Epithelial cell of proximal tubule (primary cell): ENCODE measurements around the gene CRELD1. TPM values are rescaled to one million over a fixed set of nuclear protein-coding genes. Genes with fewer than 3 reads are reported as not detected.
"Not testable (repeated sequence)": the region's sequence is repeated elsewhere in the genome, so short reads cannot be mapped to it uniquely, and the experiment has no call there.

Experiments
- DNase-seq: peaks from one replicate; pipeline ENCODE4 v3.0.0-alpha.2; 2011; ENCODE audit warnings: low read depth
- H3K4me3 ChIP-seq: 2 replicates; pipeline ENCODE4 v1.5.1; 2011; ENCODE audit warnings: low read depth, mild to moderate bottlenecking, low read length
- CTCF ChIP-seq: conservative IDR thresholded peaks from 2 replicates; pipeline ENCODE4 v1.5.1; 2012; ENCODE audit warnings: low read depth, mild to moderate bottlenecking, low read length
- total RNA-seq: library from RNA; depleted of rRNA; stranded (reverse); fragments of >200 nt; gene quantifications from 2 replicates; pipeline ENCODE4 v1.2.3, GENCODE V29; 2015

Gene CRELD1
- total RNA-seq, 1 donor from 2014 or later, result 36.6 TPM

DNA sequence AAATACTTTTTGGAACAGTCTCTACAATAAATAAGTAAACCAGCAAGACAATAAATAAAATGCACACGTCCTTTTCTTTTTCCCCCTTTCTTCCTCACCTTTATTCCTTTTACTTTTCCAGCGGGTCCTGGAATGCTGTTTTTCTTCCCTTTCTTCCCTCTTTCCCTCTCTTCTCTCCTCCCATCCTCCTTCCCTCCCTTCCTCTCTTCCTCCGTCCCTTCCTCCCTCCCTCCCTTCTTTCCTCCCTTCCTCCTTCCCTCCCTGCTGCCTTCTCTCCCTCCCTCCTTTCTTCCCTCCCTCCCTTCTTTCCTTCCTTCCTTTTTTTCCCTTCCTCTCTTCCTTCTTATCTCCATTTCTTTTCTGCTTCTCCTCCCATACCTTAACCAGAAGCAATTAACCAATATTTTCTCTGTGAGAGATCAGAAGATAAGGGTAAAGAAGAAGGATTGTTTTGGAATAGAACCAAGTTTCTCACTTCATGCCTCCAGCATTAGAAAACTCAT is 34.3 kb upstream of the CRELD1 start:
- TF ChIP-seq CTCF, result no peak
- no peak overlapping the region for H3K4me3 ChIP-seq
- DNase-seq, result no peak

DNA sequence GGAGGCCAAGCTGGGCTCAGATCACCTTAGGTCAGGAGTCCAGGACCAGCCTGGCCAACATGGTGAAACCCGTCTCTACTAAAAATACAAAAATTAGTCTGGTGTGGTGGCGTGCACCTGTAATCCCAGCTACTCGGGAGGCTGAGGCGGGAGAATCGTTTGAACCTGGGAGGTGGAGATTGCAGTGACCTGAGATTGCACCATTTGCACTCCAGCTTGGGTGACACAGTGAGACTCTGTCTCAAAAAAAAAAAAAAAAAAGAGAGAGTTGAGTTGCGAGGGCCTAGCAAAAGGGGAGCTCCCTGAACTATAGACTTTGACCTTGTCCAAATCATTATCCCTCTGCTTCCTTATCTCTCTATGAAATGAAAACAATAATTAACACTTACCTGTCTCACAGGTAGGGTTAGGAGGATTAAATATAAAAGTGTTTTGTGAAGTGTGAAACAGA is 32.6 kb upstream of the CRELD1 start:
- H3K4me3 ChIP-seq, DNase-seq: not testable (repeated sequence)

DNA sequence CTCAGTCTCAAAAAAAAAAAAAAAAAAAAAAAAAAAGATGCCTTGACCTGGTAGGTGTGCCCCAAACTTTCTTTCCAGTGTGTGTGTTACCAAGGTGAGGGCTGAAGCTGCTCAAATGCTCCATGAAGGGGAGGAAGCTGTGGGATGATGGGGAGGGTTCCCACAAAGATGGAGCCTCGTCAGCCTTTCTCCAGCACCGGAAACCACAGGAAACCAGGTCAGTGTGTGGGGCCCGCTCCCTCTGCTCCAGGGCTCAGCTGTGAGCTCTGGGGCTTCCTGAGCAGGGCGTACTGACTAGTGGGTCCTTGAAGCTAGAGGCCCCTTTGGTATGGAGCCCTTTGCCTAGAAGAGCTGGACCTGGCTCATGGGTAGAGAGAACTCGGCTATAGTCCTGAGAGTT is 31.7 kb upstream of the CRELD1 start:
- no peak for TF ChIP-seq CTCF
- no peak overlapping the region for H3K4me3 ChIP-seq
- no peak for DNase-seq

DNA sequence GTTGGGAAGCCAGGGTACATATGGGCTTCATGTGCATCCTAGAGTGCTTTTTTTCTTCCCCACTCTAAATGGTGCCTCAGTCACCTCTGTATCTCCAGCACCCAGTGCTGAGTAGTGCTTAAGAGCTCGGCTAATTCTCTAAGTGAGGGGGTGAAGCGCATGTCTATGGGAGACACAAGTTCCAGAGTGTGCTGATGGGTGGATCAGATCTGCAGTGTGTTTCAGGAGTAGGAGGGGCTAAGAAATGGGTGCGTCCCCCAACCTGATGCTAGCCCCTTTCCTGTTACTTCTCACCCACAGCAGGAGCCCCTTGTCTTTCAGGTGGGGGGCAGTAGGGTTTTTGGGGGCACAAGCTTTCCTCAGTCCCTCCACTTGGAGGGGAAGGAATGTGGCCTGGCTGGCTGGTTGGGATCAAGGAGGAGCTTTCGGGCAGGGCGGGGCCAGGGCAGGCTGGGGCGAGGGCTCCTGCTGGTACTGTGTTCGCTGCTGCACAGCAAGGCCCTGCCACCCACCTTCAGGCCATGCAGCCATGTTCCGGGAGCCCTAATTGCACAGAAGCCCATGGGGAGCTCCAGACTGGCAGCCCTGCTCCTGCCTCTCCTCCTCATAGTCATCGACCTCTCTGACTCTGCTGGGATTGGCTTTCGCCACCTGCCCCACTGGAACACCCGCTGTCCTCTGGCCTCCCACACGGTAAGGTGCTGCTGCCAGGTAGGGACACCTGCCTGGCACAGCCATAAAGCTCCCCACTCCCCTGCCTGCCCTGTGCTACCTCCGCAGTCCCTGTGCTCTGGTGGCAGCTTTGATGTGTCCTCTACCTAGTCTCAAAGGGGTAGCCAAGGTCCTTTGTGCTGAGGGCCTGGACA is 31.0 kb upstream of the CRELD1 start, which contains the start of gene IL17RE:
TSS of gene IL17RE (plus strand) at position 477 of the 866 bp plus-strand sequence. CDS start at position 562, 85 bp downstream.
- H3K4me3 ChIP-seq, result peak within 1 kb of the TSS; percentile 46

GRCh38 chr3:9903238-9903624 is 30.4 kb upstream of the CRELD1 start:
- H3K4me3 ChIP-seq, result peak overlapping the region; percentile 46
- TF ChIP-seq CTCF, result no peak
- DNase-seq, result no peak

More for the DNA sequence above, 31.0 kb upstream of the CRELD1 start, which contains the start of gene IL17RE:
- TF ChIP-seq CTCF, result no peak
- no peak for DNase-seq

DNA sequence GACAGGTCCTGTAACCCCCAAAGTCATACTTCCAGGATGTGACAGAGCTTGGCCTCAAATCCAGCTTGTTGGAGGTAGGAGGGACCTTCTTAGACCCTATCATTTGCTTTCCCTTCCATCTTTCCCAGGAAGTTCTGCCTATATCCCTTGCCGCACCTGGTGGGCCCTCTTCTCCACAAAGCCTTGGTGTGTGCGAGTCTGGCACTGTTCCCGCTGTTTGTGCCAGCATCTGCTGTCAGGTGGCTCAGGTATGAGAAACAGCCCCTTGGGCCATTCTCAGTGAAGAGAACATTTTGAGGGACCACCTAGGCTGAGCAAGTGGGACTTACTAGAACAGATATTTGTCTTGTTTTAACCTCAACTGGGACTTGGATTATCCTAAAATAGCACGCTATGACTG is 29.7 kb upstream of the CRELD1 start:
- TF ChIP-seq CTCF, result no peak
- H3K4me3 ChIP-seq, result no peak overlapping the region
- no peak for DNase-seq

- TF ChIP-seq CTCF, result no peak
- no peak for DNase-seq
- H3K4me3 ChIP-seq, result no peak overlapping the region
Measured at GRCh38 chr3:9906480-9906879, 27.2 kb upstream of the CRELD1 start.
